Astrocyte (in vitro differentiated cells and primary cell): ENCODE measurements around the gene SKA2.

Experiments
- CTCF ChIP-seq: IDR thresholded peaks from 2 replicates; pipeline ENCODE4 v1.5.1; 2011; ENCODE audit warnings: low read depth, mild to moderate bottlenecking, inconsistent platforms, low read length, moderate library complexity; ENCODE audit not compliant: insufficient read depth
- EZH2 ChIP-seq: IDR thresholded peaks from 2 replicates; pipeline ENCODE4 v1.6.1; 2012; ENCODE audit warnings: mild to moderate bottlenecking, low read length, inconsistent platforms; ENCODE audit not compliant: insufficient read depth

GRCh38 chr17:59121901-59122480 is 33.0 kb downstream of the SKA2 start:
- TF ChIP-seq CTCF (no peak), EZH2 (no peak)
